ENCODE results near the gene SERPINA5. TPM values are rescaled to one million over a fixed set of nuclear protein-coding genes. Genes with fewer than 3 reads are reported as not detected.

SERPINA5 gene
- total RNA-seq, result 0.36 and 0.59 TPM in 2 replicates

- TF ChIP-seq CTCF (IDR thresholded peaks at IDR 0.05; ENCODE audit: extremely low read depth, low read depth, low read length), result no peak
- peak within 1 kb of the TSS; percentile 35 for H3K4me2 ChIP-seq (ENCODE audit: insufficient read depth, low read length)
- no peaks in the 10 kb centered on the region for H3K9me3 ChIP-seq (ENCODE audit: low read depth, low read length)
- H2AFZ ChIP-seq (ENCODE audit: low read length), result peak within 1 kb of the TSS; percentile 54
- no peaks in the 10 kb centered on the region for H3K36me3 ChIP-seq (ENCODE audit: insufficient read depth, low read length)
- no peak within 1 kb of the TSS for H3K27ac ChIP-seq (ENCODE audit: low read depth, low read length)
- H3K4me3 ChIP-seq (ENCODE audit: insufficient read depth, low read length), result no peak within 1 kb of the TSS
- H3K79me2 ChIP-seq (ENCODE audit: insufficient read depth, low read length), result no peaks in the 10 kb centered on the region
- H4K20me1 ChIP-seq (ENCODE audit: insufficient read depth, low read length), result no peaks in the 10 kb centered on the region
- DNase-seq (ENCODE audit: insufficient read length, low spot score, missing footprints), result peak; percentile 78
- no peaks in the 10 kb centered on the region for H3K27me3 ChIP-seq (ENCODE audit: insufficient read depth, low read length)
- peaks cover 13% of the 10 kb centered on the region for H3K4me1 ChIP-seq (ENCODE audit: insufficient read depth, low read length)
These were observed at the start of gene SERPINA5 for GRCh38 chr14:94581127-94581999. Gene SERPINA5, plus strand, starts transcription at chr14:94581426. Its CDS starts 5,937 bp downstream, at chr14:94587363.

- Histone ChIP-seq H3K4me2 (ENCODE audit: insufficient read depth, low read length) (peak overlapping the region; percentile 9), H3K27ac (ENCODE audit: low read depth, low read length) (no peak overlapping the region), H3K27me3 (ENCODE audit: insufficient read depth, low read length) (no peaks in the 10 kb centered on the region), H3K79me2 (ENCODE audit: insufficient read depth, low read length) (no peaks in the 10 kb centered on the region), H4K20me1 (ENCODE audit: insufficient read depth, low read length) (no peaks in the 10 kb centered on the region), H3K4me1 (ENCODE audit: insufficient read depth, low read length) (peaks cover 4% of the 10 kb centered on the region), H3K36me3 (ENCODE audit: insufficient read depth, low read length) (no peaks in the 10 kb centered on the region), H3K4me3 (ENCODE audit: insufficient read depth, low read length) (no peak overlapping the region), H3K9me3 (ENCODE audit: low read depth, low read length) (no peaks in the 10 kb centered on the region), H2AFZ (ENCODE audit: low read length) (no peak overlapping the region)
- no peak for DNase-seq (ENCODE audit: insufficient read length, low spot score, missing footprints)
- no peak for TF ChIP-seq CTCF (IDR thresholded peaks at IDR 0.05; ENCODE audit: extremely low read depth, low read depth, low read length)
These were observed 48.8 kb upstream of the SERPINA5 start for GRCh38 chr14:94532447-94532846.

- H3K4me1 ChIP-seq (ENCODE audit: insufficient read depth, low read length), result peaks cover 13% of the 10 kb centered on the region
- H4K20me1 ChIP-seq (ENCODE audit: insufficient read depth, low read length), result no peaks in the 10 kb centered on the region
- H3K27ac ChIP-seq (ENCODE audit: low read depth, low read length), result no peak overlapping the region
- no peaks in the 10 kb centered on the region for H3K9me3 ChIP-seq (ENCODE audit: low read depth, low read length)
- no peaks in the 10 kb centered on the region for H3K27me3 ChIP-seq (ENCODE audit: insufficient read depth, low read length)
- H3K79me2 ChIP-seq (ENCODE audit: insufficient read depth, low read length), result no peaks in the 10 kb centered on the region
- no peaks in the 10 kb centered on the region for H3K36me3 ChIP-seq (ENCODE audit: insufficient read depth, low read length)
- DNase-seq (ENCODE audit: insufficient read length, low spot score, missing footprints), result no peak
- no peak for TF ChIP-seq CTCF (IDR thresholded peaks at IDR 0.05; ENCODE audit: extremely low read depth, low read depth, low read length)
- H3K4me3 ChIP-seq (ENCODE audit: insufficient read depth, low read length), result no peak overlapping the region
- no peak overlapping the region for H2AFZ ChIP-seq (ENCODE audit: low read length)
- H3K4me2 ChIP-seq (ENCODE audit: insufficient read depth, low read length), result no peak overlapping the region
These were observed 45.7 kb upstream of the SERPINA5 start for GRCh38 chr14:94535506-94535905.

GRCh38 chr14:94536836-94537235 is 44.4 kb upstream of the SERPINA5 start:
- Histone ChIP-seq H3K27ac (ENCODE audit: low read depth, low read length) (no peak overlapping the region), H3K4me1 (ENCODE audit: insufficient read depth, low read length) (peaks cover 13% of the 10 kb centered on the region), H2AFZ (ENCODE audit: low read length) (peak overlapping the region; percentile 66), H3K27me3 (ENCODE audit: insufficient read depth, low read length) (no peaks in the 10 kb centered on the region), H3K4me3 (ENCODE audit: insufficient read depth, low read length) (no peak overlapping the region), H3K79me2 (ENCODE audit: insufficient read depth, low read length) (no peaks in the 10 kb centered on the region), H4K20me1 (ENCODE audit: insufficient read depth, low read length) (no peaks in the 10 kb centered on the region), H3K36me3 (ENCODE audit: insufficient read depth, low read length) (no peaks in the 10 kb centered on the region), H3K4me2 (ENCODE audit: insufficient read depth, low read length) (no peak overlapping the region), H3K9me3 (ENCODE audit: low read depth, low read length) (no peaks in the 10 kb centered on the region)
- DNase-seq (ENCODE audit: insufficient read length, low spot score, missing footprints), result no peak
- peak; percentile 49 for TF ChIP-seq CTCF (IDR thresholded peaks at IDR 0.05; ENCODE audit: extremely low read depth, low read depth, low read length)
